NT2/D1 (cell line): ENCODE data around the gene TLE6.
"Not testable (repeated sequence)": the region's sequence is repeated elsewhere in the genome, so short reads cannot be mapped to it uniquely, and the experiment has no call there.

Experiments used
- DNase-seq: peaks from one replicate; pipeline ENCODE4 v3.0.0-alpha.2; 2011; ENCODE audit warnings: low read depth, low spot score
- H3K27me3 ChIP-seq: 2 replicates; pipeline ENCODE4 v1.6.0; 2011; ENCODE audit warnings: mild to moderate bottlenecking; ENCODE audit not compliant: insufficient read length, insufficient read depth
- H3K36me3 ChIP-seq: 2 replicates; pipeline ENCODE4 v1.6.1; 2011; ENCODE audit warnings: mild to moderate bottlenecking, low read length, mixed read lengths; ENCODE audit not compliant: insufficient read depth, insufficient read length
- H3K4me1 ChIP-seq: 2 replicates; pipeline ENCODE4 v1.5.1; 2011; ENCODE audit not compliant: insufficient read depth, insufficient read length
- H3K4me3 ChIP-seq: 2 replicates; pipeline ENCODE4 v1.5.1; 2011; ENCODE audit warnings: low read depth; ENCODE audit not compliant: insufficient read length
- H3K9ac ChIP-seq: 2 replicates; pipeline ENCODE4 v1.6.0; 2011; ENCODE audit warnings: low read depth; ENCODE audit not compliant: insufficient read length
- H3K9me3 ChIP-seq: 2 replicates; pipeline ENCODE4 v1.5.1; 2011; ENCODE audit warnings: mild to moderate bottlenecking, low read length; ENCODE audit not compliant: insufficient read depth
- SUZ12 ChIP-seq: IDR thresholded peaks from 2 replicates; pipeline ENCODE4 v1.6.1; 2011; ENCODE audit not compliant: insufficient read length, insufficient read depth; ENCODE audit errors: extremely low read depth
- YY1 ChIP-seq: IDR thresholded peaks from 2 replicates; pipeline ENCODE4 v1.6.1; 2011; ENCODE audit not compliant: insufficient read length, insufficient read depth
- ZNF274 ChIP-seq: IDR thresholded peaks from 2 replicates; pipeline ENCODE4 v1.6.1; 2011; ENCODE audit warnings: mild to moderate bottlenecking, low read depth, low read length

Gene TLE6

GRCh38 chr19:3031607-3031867 is 54.2 kb downstream of the TLE6 start:
- Histone ChIP-seq H3K9me3 (no peaks in the 10 kb centered on the region; the same call in 1 of the 2 replicates), H3K4me1 (peaks cover 9% of the 10 kb centered on the region), H3K27me3 (peaks cover 85% of the 10 kb centered on the region), H3K4me3 (no peak overlapping the region), H3K9ac (no peak overlapping the region), H3K36me3 (no peaks in the 10 kb centered on the region)
- no peak for DNase-seq
- TF ChIP-seq SUZ12 (no peak), ZNF274 (no peak), YY1 (no peak)

- H3K9ac ChIP-seq = no peak overlapping the region
- DNase-seq = no peak
- TF ChIP-seq SUZ12 (no peak), ZNF274 (no peak), YY1 (no peak)
- no peaks in the 10 kb centered on the region for H3K9me3 ChIP-seq
- no peak overlapping the region for H3K4me3 ChIP-seq
- H3K27me3 ChIP-seq = peaks cover 77% of the 10 kb centered on the region
- peaks cover 9% of the 10 kb centered on the region for H3K4me1 ChIP-seq
- no peaks in the 10 kb centered on the region for H3K36me3 ChIP-seq
These were observed 56.4 kb downstream of the TLE6 start for GRCh38 chr19:3033595-3034405.

- Histone ChIP-seq H3K27me3 (peaks cover 80% of the 10 kb centered on the region), H3K9ac (peak overlapping the region; percentile 76), H3K4me3 (no peak overlapping the region), H3K9me3 (no peaks in the 10 kb centered on the region), H3K4me1 (peaks cover 9% of the 10 kb centered on the region), H3K36me3 (no peaks in the 10 kb centered on the region)
- no peak for DNase-seq
- TF ChIP-seq SUZ12 (no peak), YY1 (no peak), ZNF274 (no peak)
These were observed 57.0 kb downstream of the TLE6 start for GRCh38 chr19:3034406-3034655.

- Histone ChIP-seq H3K9me3 (no peaks in the 10 kb centered on the region), H3K4me3 (peak overlapping the region; percentile 32), H3K27me3 (peaks cover 80% of the 10 kb centered on the region), H3K4me1 (peaks cover 9% of the 10 kb centered on the region), H3K36me3 (no peaks in the 10 kb centered on the region), H3K9ac (peak overlapping the region; percentile 76)
- TF ChIP-seq YY1 = no peak
- peak; percentile 56 for TF ChIP-seq SUZ12
- DNase-seq = no peak
These were observed 57.5 kb downstream of the TLE6 start for GRCh38 chr19:3034656-3035541.

GRCh38 chr19:3035542-3036118 is 58.3 kb downstream of the TLE6 start:
- DNase-seq = peak; percentile 99
- peak overlapping the region; percentile 67 for H3K4me3 ChIP-seq
- no peaks in the 10 kb centered on the region for H3K36me3 ChIP-seq
- peaks cover 9% of the 10 kb centered on the region for H3K4me1 ChIP-seq
- H3K9ac ChIP-seq = peak overlapping the region; percentile 76
- TF ChIP-seq SUZ12 (no peak), YY1 (no peak), ZNF274 (no peak)
- no peaks in the 10 kb centered on the region for H3K9me3 ChIP-seq
- H3K27me3 ChIP-seq = peaks cover 80% of the 10 kb centered on the region

GRCh38 chr19:3036119-3036976 is 59.0 kb downstream of the TLE6 start:
- Histone ChIP-seq H3K9ac (peak overlapping the region; percentile 74), H3K4me1 (peaks cover 9% of the 10 kb centered on the region), H3K27me3 (peaks cover 77% of the 10 kb centered on the region), H3K4me3 (peak overlapping the region; percentile 67), H3K36me3 (no peaks in the 10 kb centered on the region), H3K9me3 (no peaks in the 10 kb centered on the region)
- no peak for TF ChIP-seq SUZ12
- no peak for TF ChIP-seq ZNF274
- peak; percentile 95 for DNase-seq

- not testable (repeated sequence) for H3K4me3 ChIP-seq, DNase-seq, H3K9ac ChIP-seq, H3K36me3 ChIP-seq, H3K9me3 ChIP-seq, H3K4me1 ChIP-seq
- peaks cover 76% of the 10 kb centered on the region for H3K27me3 ChIP-seq
These were observed 59.7 kb downstream of the TLE6 start for GRCh38 chr19:3036977-3037544.
